Measurements from ENCODE around the gene OR2C1.

The OR2C1 gene

GRCh38 chr16:3355589-3355988 is at the start of gene OR2C1:
TSS of gene OR2C1 (plus strand) at chr16:3355889. CDS start at chr16:3355941, 52 bp downstream.
- DNase-seq, result no peak

GRCh38 chr16:3306078-3306477 is 49.6 kb upstream of the OR2C1 start:
- DNase-seq, result no peak

DNA sequence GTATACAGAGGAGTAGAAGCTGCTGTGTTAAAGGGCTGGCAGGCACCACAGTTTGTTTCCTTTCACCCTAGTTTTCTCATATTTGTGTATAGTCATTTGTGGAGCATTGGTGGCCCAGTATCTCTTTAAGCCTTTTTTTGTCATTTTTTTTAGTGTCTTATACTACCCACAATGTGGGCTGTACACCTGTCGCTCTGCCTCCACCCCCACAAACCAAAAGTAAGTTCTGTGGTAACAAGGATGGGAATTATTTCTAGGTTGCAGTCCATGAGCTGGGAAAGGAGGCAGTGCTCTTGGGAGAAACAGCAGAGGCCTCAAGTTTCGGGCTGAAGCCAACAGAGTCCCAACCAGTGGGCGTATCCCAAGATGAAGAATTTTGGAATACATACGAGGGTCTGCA is 44.2 kb upstream of the OR2C1 start:
- DNase-seq, result no peak

- DNase-seq, result no peak
Observed at GRCh38 chr16:3317315-3317999, 38.2 kb upstream of the OR2C1 start.

DNA sequence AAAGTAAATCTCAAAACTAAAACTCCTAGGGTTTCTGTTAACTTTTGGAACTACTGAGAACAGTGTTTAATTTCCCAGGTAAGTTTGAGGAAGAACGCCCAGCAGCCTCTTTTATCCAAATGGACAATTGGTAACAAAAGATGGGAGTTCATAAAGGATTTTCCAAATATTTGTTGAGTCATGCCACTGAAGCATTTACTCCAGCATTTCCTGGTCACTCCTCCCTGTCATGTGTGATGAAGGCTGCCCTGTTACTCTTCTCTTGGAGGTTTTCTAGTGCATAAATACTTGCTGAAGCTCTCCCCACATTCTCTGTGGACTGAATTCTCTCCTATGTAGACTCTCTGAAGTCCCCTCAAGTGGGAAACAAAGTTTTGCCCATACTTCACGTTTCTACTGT is 33.9 kb upstream of the OR2C1 start:
- DNase-seq, result no peak

DNA sequence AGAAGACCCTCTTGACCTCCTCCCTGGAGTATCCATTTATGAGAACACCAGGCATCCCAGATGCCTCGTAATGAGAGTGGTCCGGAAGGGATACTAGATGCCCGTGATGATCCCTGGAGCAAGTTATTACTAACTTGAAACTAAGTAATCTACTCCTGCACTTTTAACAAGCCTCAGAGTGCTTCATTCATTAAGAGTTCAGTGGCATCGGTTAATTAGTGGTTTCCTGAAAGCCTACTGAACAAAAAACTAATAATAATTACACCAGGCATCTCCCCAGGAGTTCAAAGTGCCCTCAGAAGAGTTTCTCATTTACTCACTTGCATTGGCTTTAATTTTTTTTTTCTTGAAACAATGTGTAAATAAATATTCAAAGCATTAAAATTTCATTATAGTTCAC is 28.2 kb upstream of the OR2C1 start:
- DNase-seq, result no peak

- no peak for DNase-seq
Observed at GRCh38 chr16:3328104-3328503, 27.6 kb upstream of the OR2C1 start.

GRCh38 chr16:3328643-3329042 is 27.0 kb upstream of the OR2C1 start:
- no peak for DNase-seq

- no peak for DNase-seq
Observed at GRCh38 chr16:3346041-3346440, 9.6 kb upstream of the OR2C1 start.

- no peak for DNase-seq
Observed at GRCh38 chr16:3347586-3347985, 8.1 kb upstream of the OR2C1 start.

DNA sequence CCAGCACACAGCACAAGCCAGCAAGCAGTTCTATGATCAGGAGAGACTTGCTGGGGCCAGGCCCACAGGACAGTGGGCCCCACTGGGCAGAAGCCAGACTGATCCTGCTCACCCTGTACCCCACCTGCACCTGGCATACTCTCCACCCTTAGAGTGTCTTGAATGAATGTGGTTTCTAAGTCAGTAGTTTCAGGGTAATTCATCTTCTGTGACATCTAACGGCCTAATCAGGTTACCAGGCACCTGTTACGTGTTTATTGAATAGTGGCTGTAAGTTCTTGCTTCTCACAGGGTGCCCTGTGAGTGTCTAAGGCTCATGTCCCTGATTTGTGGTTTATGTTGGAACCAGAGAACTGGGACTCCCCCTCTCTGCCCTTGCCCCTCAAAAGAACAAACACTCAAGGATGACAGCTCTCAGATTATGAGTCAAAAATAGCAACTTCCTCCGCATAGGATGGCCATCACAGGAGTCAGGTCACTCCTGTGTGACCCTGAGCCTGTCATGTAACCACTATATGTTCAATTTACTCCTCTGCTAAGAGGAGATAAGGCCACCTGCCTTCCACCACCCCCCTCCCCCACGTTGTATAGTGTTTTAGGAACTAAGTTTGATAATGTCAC is 7.0 kb upstream of the OR2C1 start:
- DNase-seq, result no peak

DNA sequence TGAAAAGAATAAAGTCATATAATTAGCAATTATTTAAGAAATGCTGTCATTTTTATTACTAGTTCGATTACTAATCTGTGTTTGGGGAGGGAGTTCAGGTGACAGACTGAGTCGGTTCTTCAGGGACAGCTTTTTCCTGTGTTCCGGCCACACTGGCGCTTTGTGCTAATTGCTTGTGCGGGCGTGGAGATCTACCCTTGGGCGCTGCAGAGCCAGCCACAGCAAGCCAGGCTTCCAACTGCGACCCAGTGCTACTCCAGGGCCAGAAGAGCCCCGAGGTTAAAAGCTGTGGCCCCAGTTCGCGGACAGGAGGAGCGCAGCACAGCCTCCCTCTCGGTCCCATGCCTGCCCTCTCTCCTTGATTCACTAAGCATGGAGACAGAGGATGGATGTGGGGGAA is 6.5 kb upstream of the OR2C1 start:
- DNase-seq, result no peak

DNA sequence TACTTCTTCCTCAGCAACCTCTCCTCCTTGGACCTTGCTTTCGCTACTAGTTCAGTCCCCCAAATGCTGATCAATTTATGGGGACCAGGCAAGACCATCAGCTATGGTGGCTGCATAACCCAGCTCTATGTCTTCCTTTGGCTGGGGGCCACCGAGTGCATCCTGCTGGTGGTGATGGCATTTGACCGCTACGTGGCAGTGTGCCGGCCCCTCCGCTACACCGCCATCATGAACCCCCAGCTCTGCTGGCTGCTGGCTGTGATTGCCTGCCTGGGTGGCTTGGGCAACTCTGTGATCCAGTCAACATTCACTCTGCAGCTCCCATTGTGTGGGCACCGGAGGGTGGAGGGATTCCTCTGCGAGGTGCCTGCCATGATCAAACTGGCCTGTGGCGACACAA is 429 bp downstream of the OR2C1 start:
- no peak for DNase-seq

DNA sequence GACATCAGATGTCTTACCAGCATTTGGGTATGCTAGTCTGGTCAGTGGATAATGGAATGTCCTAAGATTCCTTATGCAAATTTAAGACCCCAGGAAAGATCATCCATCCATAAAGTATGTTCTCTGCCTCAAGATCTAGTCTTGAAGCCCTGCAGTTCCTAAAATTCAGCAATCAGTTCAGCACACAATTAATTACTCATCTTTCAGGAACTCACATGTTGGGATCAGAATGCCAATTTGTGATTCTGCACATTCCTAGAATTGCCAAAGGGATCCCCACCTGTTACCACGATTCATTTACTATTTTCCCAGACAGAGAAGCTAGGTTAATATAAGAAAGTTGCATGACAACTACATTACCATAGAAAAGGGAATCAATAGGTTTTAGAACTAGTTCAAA is 3.2 kb downstream of the OR2C1 start:
- no peak for DNase-seq

GRCh38 chr16:3362931-3363330 is 7.2 kb downstream of the OR2C1 start:
- DNase-seq, result no peak

DNA sequence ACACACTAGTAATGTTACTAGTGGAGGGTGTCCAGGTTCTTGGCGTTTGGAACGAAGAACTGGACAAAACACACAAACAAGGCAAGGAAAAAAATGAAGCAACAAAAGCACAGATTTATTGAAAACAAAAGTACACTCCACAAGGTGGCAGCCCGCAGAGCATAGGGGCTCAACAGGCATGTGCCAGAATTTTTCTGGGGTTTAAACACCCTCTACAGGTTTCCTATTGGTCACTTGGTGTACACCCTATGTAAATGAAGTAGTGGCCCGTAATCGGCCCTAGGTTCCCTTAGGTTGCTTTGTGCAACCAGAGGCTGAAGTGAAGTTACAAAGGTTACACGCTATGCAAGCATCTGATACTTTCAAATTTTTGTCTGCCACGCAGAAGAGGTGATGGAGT is 8.1 kb downstream of the OR2C1 start:
- no peak for DNase-seq

DNA sequence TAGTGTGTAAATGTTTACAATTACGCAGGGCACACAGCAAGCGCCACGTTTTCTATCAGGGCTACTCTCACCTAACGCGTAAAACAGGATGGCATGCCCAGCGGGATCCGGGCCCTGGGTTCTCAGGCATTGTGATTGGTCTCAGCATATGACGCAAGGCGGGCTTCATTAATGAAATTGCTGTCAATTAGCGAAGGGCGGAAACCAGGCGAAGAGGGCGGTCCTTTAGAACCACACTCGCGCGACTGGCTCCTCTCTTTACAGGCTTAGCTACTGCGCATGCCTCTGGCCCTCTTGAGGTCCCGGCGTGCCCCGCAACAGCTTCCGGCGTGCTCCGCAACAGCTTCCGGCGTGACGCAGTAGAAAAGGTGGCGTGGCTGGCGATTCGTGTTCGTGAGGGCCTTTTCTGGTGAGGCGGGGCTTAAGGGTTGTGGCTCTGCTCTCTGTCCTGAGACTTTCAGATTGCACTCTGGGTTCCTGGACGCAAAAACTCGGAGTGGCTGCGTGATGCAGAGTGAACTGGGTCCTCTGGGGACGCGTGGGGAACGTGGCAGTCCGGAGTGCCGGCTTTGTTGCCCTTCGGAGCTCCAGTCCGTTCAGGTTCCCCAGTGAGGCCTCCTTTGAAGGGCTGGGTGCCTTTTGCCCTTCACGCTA is 9.2 kb downstream of the OR2C1 start:
- peak; percentile 47 to 96 (median 87) for DNase-seq

- no peak for DNase-seq
Observed at GRCh38 chr16:3369073-3369472, 13.4 kb downstream of the OR2C1 start.

GRCh38 chr16:3375680-3376079 is 20.0 kb downstream of the OR2C1 start:
- no peak for DNase-seq

DNA sequence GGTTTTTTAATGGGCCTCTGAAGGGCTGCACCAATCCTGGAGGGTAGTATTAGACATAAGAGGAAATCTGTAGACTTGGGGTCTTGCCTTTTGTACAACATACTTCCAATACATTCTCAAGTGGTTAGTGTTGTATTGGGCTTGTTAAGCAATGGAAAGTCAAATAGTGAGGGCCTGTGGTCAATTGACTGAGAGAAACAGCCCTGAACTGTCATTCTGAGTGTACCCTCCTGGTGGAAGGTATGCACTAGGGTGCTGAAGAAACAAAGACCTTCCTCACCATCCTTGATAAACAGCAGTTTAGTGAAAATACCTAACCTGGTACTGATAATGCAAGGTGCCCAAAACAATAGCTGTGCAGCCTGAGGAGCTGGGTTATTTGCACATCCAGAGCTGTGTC is 22.2 kb downstream of the OR2C1 start:
- no peak for DNase-seq

DNA sequence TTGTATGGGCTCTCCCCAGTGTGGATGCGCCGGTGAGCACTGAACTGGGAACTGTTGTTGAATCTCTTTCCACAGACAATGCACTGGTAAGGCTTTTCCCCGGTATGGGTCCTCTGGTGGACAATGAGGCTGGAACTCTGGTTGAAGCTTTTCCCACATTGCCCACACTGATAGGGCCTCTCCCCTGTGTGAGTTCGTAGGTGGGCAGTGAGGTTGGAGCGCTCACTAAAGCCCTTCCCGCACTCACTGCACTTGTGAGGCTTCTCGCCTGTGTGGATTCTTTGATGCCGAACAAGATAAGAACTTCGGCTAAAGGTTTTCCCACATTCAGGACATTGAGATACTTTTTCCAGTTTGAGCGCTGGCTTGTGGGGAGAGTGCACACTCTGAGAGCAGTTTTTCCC is 27.4 kb downstream of the OR2C1 start:
- DNase-seq, result no peak

GRCh38 chr16:3388325-3388724 is 32.6 kb downstream of the OR2C1 start:
- no peak for DNase-seq
